A673 (cell line): ENCODE results near the gene CDHR2. TPM values are rescaled to one million over a fixed set of nuclear protein-coding genes. Genes with fewer than 3 reads are reported as not detected.
A peak's percentile ranks its signal among the peaks of the same experiment; 100 is the strongest.

Source experiments
- BruUV-seq: library from RNA; stranded (reverse); fragments of 400-500 nt; replicated peaks from 2 replicates; lab custom pipeline; 2021; lab: Mats Ljungman, UMichigan
- CTCF ChIA-PET: fragments of 300-600 bp; sonication (Branson Sonifier 250); formaldehyde crosslinking; loops from one replicate; lab custom pipeline; 2022; ENCODE audit warnings: antibody characterized with exemption; lab: Charles Lee
- POLR2A ChIA-PET: fragments of 300-600 bp; sonication (Branson Sonifier 250); formaldehyde crosslinking; loops from one replicate; lab custom pipeline; 2022; ENCODE audit warnings: antibody characterized with exemption; ENCODE audit not compliant: low non-redundant PET; lab: Charles Lee
- DNase-seq: peaks from one replicate; pipeline ENCODE4 v3.0.0-alpha.2; 2015; ENCODE audit warnings: low spot score
- H3K27ac ChIP-seq: fragments of 200-600 bp; sonication (generic); 2 replicates; pipeline ENCODE4 v1.5.1; 2016; ENCODE audit warnings: mixed run types, low read depth, mild to moderate bottlenecking, mixed read lengths, antibody characterized with exemption, low read length; ENCODE audit not compliant: poor library complexity, severe bottlenecking
- H3K27me3 ChIP-seq: fragments of 200-600 bp; sonication (generic); replicated peaks from 2 replicates; pipeline ENCODE4 v1.6.1; 2017; ENCODE audit warnings: mixed run types, low read depth, mild to moderate bottlenecking, mixed read lengths, antibody characterized with exemption, low read length; ENCODE audit not compliant: insufficient read depth, poor library complexity
- H3K36me3 ChIP-seq: fragments of 200-600 bp; sonication (generic); 2 replicates; pipeline ENCODE4 v1.6.1; 2016; ENCODE audit warnings: mixed run types, mild to moderate bottlenecking, mixed read lengths, antibody characterized with exemption, low read length; ENCODE audit not compliant: insufficient read depth, poor library complexity, severe bottlenecking
- H3K4me1 ChIP-seq: fragments of 200-600 bp; sonication (generic); 2 replicates; pipeline ENCODE4 v1.6.1; 2017; ENCODE audit warnings: mixed run types, mild to moderate bottlenecking, mixed read lengths, antibody characterized with exemption, low read length; ENCODE audit not compliant: insufficient read depth, poor library complexity, severe bottlenecking
- H3K4me3 ChIP-seq: fragments of 200-600 bp; sonication (generic); 2 replicates; pipeline ENCODE4 v1.5.1; 2016; ENCODE audit warnings: low read depth, mixed run types, mild to moderate bottlenecking, mixed read lengths, low read length; ENCODE audit not compliant: poor library complexity, severe bottlenecking
- H3K9me3 ChIP-seq: fragments of 200-600 bp; sonication (generic); 2 replicates; pipeline ENCODE4 v1.6.1; 2016; ENCODE audit warnings: mixed run types, low read depth, mild to moderate bottlenecking, mixed read lengths, antibody characterized with exemption, low read length; ENCODE audit not compliant: poor library complexity, severe bottlenecking
- CTCF ChIP-seq: fragments of 300-800, 200-600 bp; sonication (generic); conservative IDR thresholded peaks from 2 replicates; pipeline ENCODE4 v1.5.1; 2017; ENCODE audit warnings: low read depth, mild to moderate bottlenecking, antibody characterized with exemption, low read length, moderate library complexity, mixed read lengths
- EZH2 ChIP-seq: fragments of 200-600 bp; sonication (generic); IDR thresholded peaks from 2 replicates; pipeline ENCODE4 v1.6.1; 2017; ENCODE audit warnings: borderline replicate concordance, low read depth, mild to moderate bottlenecking, mixed read lengths, antibody characterized with exemption, low read length; ENCODE audit not compliant: poor library complexity, severe bottlenecking
- intact Hi-C: fragments of 100-400 bp; cut with micrococcal nuclease; formaldehyde crosslinking; loops from one replicate; pipeline ENCODE4 v1.10.0; 2022; ENCODE audit not compliant: unreplicated experiment
- total RNA-seq: library from RNA; stranded (reverse); gene quantifications from 2 replicates; pipeline ENCODE4 v1.2.3, GENCODE V29; 2021

CDHR2 gene
- total RNA-seq, 1 experiment from 2014 or later, result not detected

DNA sequence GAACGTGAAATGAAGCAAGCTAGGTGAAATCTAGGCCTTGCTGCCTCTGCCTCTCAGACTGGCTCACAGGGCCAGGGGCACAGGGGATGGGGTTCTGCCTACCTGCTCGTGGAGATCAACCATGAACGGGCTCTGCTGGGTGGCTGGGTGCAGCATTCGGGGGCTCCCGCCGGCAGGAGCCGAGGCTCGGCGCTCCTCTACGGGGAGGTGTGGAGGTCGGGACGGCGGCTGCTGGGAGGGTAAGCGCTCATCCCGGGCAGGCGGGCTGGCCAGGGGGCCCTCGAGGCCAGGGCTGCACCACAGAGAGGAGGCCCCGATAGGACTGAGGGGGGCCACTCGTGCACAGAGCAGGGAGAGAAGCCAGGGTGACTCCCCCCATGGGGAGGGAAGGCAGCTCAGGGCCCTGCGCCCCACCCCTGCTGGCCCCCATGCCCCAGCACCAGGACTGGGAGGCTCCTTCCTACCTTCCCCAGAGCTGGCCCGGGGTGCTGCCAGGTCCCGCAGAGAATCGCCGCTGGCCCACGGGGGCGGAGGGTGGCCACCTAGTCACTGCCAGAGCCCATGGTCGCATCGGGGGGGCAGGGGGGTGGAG lies 17.1 kb upstream of the CDHR2 start:
- no peaks in the 10 kb centered on the region for H3K9me3 ChIP-seq
- H3K4me3 ChIP-seq, result no peak overlapping the region
- no peak for DNase-seq
- POLR2A ChIA-PET, result no interaction called here
- H3K36me3 ChIP-seq, result peaks cover 46% of the 10 kb centered on the region
- intact Hi-C loops, result no loop called here
- no peak for TF ChIP-seq CTCF
- TF ChIP-seq EZH2, result no peak
- peak overlapping the region; percentile 47 for H3K27ac ChIP-seq
- CTCF ChIA-PET, result no interaction called here
- H3K27me3 ChIP-seq, result no peaks in the 10 kb centered on the region
- BruUV-seq, result no TSS peak
- H3K4me1 ChIP-seq, result peaks cover 41% of the 10 kb centered on the region

GRCh38 chr5:176532795-176533194 lies 16.3 kb upstream of the CDHR2 start:
- H3K27ac ChIP-seq, result no peak overlapping the region
- no peak for DNase-seq
- CTCF ChIA-PET, result no interaction called here
- BruUV-seq, result no TSS peak
- H3K36me3 ChIP-seq, result peaks cover 41% of the 10 kb centered on the region
- no peaks in the 10 kb centered on the region for H3K27me3 ChIP-seq
- POLR2A ChIA-PET, result no interaction called here
- TF ChIP-seq CTCF (no peak), EZH2 (no peak)
- no peaks in the 10 kb centered on the region for H3K9me3 ChIP-seq
- H3K4me3 ChIP-seq, result no peak overlapping the region
- intact Hi-C loops, result no loop called here
- peaks cover 41% of the 10 kb centered on the region for H3K4me1 ChIP-seq

DNA sequence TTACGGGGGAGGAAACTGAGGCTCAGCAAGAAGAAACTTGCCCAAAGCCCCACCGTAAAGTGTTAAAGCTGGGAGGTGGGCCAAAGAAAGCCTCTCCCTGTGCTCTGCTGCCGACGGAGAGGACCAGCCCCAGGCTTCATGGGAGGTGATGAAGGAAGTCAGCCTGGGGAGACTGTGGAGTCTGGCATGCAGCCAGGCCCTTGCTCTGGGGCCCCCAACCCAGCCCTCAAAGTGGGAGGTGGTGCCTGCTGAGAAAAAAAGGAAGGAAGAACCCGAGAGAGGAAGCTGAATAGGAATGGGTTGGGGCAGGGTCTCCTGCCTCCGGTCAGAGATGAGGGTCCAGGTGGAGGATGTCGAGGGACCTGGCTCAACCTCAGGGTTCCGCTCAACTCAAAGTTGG lies 15.8 kb upstream of the CDHR2 start:
- intact Hi-C loops, result no loop called here
- ChIA-PET CTCF (no interaction called here), POLR2A (interaction anchor here (0.7 kb wide), 1 partner anchor 10 kb away, joined by 7 read pairs; no protein-coding TSS in a partner anchor)
- Histone ChIP-seq H3K27me3 (no peaks in the 10 kb centered on the region), H3K27ac (peak overlapping the region; percentile 98), H3K4me3 (peak overlapping the region; percentile 99), H3K4me1 (peaks cover 44% of the 10 kb centered on the region), H3K9me3 (no peaks in the 10 kb centered on the region), H3K36me3 (peaks cover 35% of the 10 kb centered on the region)
- TF ChIP-seq CTCF, result no peak
- TF ChIP-seq EZH2, result no peak
- BruUV-seq, result no TSS peak
- peak; percentile 67 for DNase-seq
